ENCODE results near the gene TBC1D2B.
"Not testable (repeated sequence)": the region's sequence is repeated elsewhere in the genome, so short reads cannot be mapped to it uniquely, and the experiment has no call there.

DNA sequence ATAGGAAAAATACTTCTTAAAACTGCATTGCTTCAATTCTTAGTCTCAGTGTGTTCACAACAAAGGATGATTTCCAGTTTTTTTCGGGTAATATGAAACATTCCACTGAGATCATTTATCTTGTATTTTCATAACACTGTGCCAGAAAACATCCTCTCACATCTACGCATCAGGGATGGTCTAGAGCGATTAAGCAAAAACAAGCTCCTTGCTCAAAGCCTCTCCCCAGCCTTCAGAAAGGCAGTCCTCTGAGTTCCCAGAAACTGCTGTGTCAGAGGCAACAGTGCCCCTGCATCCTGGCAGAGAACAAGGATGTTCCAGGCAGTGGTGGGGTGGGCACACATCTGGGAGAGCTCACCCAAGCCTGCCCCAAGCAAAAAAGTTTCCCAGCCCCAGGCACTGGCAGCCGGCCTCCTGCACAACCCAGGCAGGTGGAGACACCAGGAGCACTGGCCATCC is 80.8 kb downstream of the TBC1D2B start:
- TF ChIP-seq, protein P1, sequence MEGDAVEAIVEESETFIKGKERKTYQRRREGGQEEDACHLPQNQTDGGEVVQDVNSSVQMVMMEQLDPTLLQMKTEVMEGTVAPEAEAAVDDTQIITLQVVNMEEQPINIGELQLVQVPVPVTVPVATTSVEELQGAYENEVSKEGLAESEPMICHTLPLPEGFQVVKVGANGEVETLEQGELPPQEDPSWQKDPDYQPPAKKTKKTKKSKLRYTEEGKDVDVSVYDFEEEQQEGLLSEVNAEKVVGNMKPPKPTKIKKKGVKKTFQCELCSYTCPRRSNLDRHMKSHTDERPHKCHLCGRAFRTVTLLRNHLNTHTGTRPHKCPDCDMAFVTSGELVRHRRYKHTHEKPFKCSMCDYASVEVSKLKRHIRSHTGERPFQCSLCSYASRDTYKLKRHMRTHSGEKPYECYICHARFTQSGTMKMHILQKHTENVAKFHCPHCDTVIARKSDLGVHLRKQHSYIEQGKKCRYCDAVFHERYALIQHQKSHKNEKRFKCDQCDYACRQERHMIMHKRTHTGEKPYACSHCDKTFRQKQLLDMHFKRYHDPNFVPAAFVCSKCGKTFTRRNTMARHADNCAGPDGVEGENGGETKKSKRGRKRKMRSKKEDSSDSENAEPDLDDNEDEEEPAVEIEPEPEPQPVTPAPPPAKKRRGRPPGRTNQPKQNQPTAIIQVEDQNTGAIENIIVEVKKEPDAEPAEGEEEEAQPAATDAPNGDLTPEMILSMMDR (IDR thresholded peaks at IDR 0.05; ENCODE audit: poor library complexity, severe bottlenecking) = not testable (repeated sequence)
- not testable (repeated sequence) for TF ChIP-seq EZH2 (IDR thresholded peaks at IDR 0.05; ENCODE audit: borderline replicate concordance, insufficient read depth, low read length, poor library complexity, severe bottlenecking); EP300 (conservative IDR thresholded peaks at IDR 0.05; ENCODE audit: poor library complexity, severe bottlenecking)
- TF ChIP-seq, protein P2, sequence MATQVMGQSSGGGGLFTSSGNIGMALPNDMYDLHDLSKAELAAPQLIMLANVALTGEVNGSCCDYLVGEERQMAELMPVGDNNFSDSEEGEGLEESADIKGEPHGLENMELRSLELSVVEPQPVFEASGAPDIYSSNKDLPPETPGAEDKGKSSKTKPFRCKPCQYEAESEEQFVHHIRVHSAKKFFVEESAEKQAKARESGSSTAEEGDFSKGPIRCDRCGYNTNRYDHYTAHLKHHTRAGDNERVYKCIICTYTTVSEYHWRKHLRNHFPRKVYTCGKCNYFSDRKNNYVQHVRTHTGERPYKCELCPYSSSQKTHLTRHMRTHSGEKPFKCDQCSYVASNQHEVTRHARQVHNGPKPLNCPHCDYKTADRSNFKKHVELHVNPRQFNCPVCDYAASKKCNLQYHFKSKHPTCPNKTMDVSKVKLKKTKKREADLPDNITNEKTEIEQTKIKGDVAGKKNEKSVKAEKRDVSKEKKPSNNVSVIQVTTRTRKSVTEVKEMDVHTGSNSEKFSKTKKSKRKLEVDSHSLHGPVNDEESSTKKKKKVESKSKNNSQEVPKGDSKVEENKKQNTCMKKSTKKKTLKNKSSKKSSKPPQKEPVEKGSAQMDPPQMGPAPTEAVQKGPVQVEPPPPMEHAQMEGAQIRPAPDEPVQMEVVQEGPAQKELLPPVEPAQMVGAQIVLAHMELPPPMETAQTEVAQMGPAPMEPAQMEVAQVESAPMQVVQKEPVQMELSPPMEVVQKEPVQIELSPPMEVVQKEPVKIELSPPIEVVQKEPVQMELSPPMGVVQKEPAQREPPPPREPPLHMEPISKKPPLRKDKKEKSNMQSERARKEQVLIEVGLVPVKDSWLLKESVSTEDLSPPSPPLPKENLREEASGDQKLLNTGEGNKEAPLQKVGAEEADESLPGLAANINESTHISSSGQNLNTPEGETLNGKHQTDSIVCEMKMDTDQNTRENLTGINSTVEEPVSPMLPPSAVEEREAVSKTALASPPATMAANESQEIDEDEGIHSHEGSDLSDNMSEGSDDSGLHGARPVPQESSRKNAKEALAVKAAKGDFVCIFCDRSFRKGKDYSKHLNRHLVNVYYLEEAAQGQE (IDR thresholded peaks at IDR 0.05; ENCODE audit: borderline replicate concordance) = not testable (repeated sequence)

Measured in neural cell (in vitro differentiated cells).